Fibroblast of pulmonary artery (primary cell): ENCODE measurements around the gene PLPPR1.

Source experiments
- DNase-seq: peaks from one replicate; pipeline ENCODE4 v3.0.0-alpha.2; 2010; ENCODE audit warnings: low read depth
- H3K4me3 ChIP-seq: replicated peaks from 2 replicates; pipeline ENCODE4 v1.5.1; 2011; ENCODE audit warnings: low read depth, mild to moderate bottlenecking, control low read depth, low read length, moderate library complexity
- CTCF ChIP-seq: IDR thresholded peaks from 2 replicates; pipeline ENCODE4 v1.5.1; 2011; ENCODE audit warnings: mild to moderate bottlenecking, control low read depth, low read length, inconsistent platforms; ENCODE audit errors: missing control alignments

PLPPR1 gene

GRCh38 chr9:101158361-101158760 is 129.8 kb downstream of the PLPPR1 start:
- no peak for TF ChIP-seq CTCF
- H3K4me3 ChIP-seq, result no peak overlapping the region
- no peak for DNase-seq

- H3K4me3 ChIP-seq, result no peak overlapping the region
- no peak for TF ChIP-seq CTCF
- DNase-seq, result no peak
Observed at GRCh38 chr9:101162231-101162630, 133.7 kb downstream of the PLPPR1 start.

GRCh38 chr9:101165131-101165530 is 136.6 kb downstream of the PLPPR1 start:
- no peak for DNase-seq
- no peak overlapping the region for H3K4me3 ChIP-seq
- no peak for TF ChIP-seq CTCF

- DNase-seq, result no peak
- no peak for TF ChIP-seq CTCF
- no peak overlapping the region for H3K4me3 ChIP-seq
Observed at GRCh38 chr9:101167490-101168134, 139.1 kb downstream of the PLPPR1 start.

GRCh38 chr9:101172616-101173015 is 144.1 kb downstream of the PLPPR1 start:
- DNase-seq, result no peak
- no peak for TF ChIP-seq CTCF
- H3K4me3 ChIP-seq, result no peak overlapping the region

- H3K4me3 ChIP-seq, result no peak overlapping the region
- no peak for DNase-seq
- no peak for TF ChIP-seq CTCF
Observed at GRCh38 chr9:101173907-101174306, 145.4 kb downstream of the PLPPR1 start.

GRCh38 chr9:101176384-101176783 is 147.9 kb downstream of the PLPPR1 start:
- no peak for TF ChIP-seq CTCF
- DNase-seq, result no peak
- H3K4me3 ChIP-seq, result no peak overlapping the region
